NCI-H748 treated with DMSO at 0.1 percent for 48 hours (cell line): ENCODE results near the gene PRXL2B.
"Not testable (repeated sequence)": the region's sequence is repeated elsewhere in the genome, so short reads cannot be mapped to it uniquely, and the experiment has no call there.

Source experiments
- DNase-seq: peaks from one replicate; lab custom pipeline; 2025; lab: John Stamatoyannopoulos, UW

The PRXL2B gene

GRCh38 chr1:2551544-2551943 is 35.0 kb upstream of the PRXL2B start:
- not testable (repeated sequence) for DNase-seq

DNA sequence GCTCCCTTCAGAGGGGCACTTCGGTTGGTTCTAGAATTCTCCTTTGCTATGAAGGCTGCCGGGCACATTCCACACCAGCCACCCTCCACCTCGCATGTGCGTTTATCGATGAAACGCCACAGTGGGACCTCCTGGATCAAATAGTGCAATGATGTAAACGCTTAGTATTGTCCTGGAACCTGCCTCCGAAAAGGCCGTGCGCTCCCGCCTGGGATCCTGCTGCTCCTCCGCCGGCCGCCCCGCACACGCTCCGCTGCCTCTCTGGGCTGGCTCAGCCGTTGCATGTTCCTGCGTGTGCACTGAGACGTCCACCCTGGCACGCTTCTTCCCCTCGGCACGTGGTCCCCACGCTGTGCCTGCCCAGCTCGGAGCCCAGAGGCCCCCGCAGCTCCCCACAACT is 34.4 kb upstream of the PRXL2B start:
- no peak for DNase-seq

GRCh38 chr1:2553076-2553475 is 33.5 kb upstream of the PRXL2B start:
- DNase-seq = not testable (repeated sequence)

GRCh38 chr1:2553871-2554620 is 32.5 kb upstream of the PRXL2B start:
- no peak for DNase-seq

DNA sequence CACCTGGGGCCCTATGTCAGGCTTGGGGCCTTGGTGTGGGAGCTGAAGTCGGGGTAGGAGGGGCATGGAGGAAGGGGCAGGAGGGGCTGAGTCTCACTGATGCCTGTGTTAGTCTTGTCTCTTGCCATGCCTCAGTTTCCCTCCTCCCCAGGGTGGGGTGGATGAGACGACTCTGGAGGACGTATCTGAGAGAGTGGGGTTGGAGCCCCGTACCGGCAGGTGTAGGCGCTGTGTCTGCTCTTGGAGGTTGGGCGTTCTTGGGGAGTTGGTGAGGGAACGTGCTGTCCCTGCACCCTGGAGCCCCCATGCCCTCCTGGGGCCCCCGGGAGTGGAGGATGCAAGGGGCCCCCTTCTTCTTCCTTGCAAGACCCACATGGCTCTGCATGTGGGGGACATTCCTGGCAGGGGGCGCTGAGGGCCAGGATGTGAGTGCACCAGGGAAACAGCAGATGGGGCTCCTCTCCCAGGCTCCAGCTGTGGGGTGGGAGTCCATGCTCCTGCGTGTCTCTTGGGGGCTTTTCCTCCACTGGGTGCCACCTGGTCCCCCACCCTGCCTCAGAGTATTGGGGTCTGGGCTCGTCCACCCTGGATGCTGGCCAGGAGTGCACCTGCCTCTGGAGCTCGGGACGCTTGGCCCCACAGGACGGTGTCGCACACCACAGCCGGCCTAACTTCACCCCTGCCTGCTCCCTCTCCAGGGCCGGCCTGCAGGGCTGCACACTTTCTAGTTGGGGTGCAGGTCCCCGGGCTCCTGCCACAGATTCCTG is 31.8 kb upstream of the PRXL2B start:
- no peak for DNase-seq

- DNase-seq = no peak
These were observed 30.8 kb upstream of the PRXL2B start for GRCh38 chr1:2555634-2556276.

DNA sequence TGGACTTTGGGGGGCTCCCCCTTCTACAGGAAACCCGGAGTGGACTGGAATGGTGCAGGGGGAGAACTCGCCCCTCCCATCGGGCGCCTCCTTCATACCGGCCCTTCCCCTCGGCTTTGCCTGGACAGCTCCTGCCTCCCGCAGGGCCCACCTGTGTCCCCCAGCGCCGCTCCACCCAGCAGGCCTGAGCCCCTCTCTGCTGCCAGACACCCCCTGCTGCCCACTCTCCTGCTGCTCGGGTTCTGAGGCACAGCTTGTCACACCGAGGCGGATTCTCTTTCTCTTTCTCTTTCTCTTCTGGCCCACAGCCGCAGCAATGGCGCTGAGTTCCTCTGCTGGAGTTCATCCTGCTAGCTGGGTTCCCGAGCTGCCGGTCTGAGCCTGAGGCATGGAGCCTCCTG is 30.3 kb upstream of the PRXL2B start, which contains the start of gene TNFRSF14:
TSS of gene TNFRSF14 (plus strand) at position 95 of the 401 bp plus-strand sequence. CDS start at position 389, 294 bp downstream.
- no peak for DNase-seq

GRCh38 chr1:2556678-2557481 is 29.7 kb upstream of the PRXL2B start:
- no peak for DNase-seq

DNA sequence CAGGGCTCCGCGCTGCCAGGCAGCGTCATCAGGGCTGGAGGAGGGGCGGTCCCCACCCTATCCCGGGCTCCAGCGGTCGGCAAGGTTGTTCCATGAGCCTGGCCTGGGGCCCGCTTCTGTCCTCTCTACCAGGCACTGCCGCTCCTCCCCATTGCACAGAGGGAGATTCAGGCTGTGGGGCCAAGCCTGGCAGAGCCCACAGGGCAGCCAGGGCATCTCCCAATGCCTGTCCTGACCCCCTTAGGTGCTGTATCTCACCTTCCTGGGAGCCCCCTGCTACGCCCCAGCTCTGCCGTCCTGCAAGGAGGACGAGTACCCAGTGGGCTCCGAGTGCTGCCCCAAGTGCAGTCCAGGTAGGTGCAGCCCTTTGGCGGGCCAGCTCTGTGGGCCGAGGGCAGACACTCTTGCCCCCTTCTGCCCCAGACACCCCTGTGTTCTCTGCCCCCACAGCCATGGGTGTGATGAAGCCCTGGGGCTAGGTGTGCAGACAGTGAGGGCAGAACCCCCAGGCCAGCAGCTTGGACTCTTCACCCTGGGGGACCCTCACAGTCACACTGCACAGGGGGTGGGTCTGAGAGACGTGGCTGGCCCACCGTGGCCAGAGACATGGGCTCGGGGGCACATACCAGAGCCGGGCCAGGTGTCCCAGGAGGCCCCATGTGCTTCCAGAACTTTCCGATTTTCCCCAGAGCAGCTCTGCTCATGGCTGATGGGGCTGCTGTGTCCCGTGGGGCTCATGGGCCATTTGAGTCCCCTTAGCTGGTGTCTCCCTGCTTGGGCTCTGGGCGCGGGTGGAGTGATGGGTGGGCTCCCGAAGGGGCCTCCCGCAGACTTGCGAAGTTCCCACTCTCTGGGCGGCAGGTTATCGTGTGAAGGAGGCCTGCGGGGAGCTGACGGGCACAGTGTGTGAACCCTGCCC is 28.8 kb upstream of the PRXL2B start:
- DNase-seq = no peak

GRCh38 chr1:2558420-2558819 is 28.2 kb upstream of the PRXL2B start:
- DNase-seq = no peak

- DNase-seq = no peak
These were observed 27.7 kb upstream of the PRXL2B start for GRCh38 chr1:2558861-2559260.

GRCh38 chr1:2559509-2560298 is 26.9 kb upstream of the PRXL2B start:
- no peak for DNase-seq

DNA sequence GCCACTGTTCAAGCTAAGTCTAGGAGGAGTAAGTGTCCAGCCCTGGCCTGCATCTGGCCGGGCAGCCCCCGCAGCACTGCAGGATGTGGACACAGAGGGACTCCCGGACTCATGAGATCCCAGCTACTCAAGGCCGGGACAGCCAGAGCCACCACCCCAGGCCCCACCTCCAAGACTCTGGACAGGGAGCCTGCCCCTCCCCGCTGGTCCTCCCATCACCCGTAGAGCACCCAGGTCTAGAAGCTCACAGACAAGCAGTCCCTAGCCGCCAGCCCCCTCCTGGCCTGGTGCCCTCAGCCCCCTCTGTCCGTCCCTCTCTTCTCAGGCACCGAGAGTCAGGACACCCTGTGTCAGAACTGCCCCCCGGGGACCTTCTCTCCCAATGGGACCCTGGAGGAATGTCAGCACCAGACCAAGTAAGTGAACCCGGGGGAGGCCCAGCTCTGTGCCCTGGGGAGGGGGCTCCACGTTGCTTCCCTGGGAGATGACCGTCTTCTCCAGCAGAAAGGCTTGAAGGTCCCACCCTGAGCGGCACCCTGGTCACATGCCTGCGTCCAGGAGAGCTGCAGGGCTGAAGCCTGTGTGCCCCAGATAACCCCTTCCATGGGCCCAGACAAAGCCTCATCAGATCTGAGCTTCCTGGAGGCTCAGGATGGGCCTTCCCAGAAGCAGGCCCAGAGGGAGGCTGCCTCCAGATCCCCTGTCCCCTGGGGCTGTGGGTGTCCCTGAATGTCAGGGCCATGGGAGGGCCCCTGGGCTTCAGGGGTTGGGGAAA is 26.1 kb upstream of the PRXL2B start:
- no peak for DNase-seq

DNA sequence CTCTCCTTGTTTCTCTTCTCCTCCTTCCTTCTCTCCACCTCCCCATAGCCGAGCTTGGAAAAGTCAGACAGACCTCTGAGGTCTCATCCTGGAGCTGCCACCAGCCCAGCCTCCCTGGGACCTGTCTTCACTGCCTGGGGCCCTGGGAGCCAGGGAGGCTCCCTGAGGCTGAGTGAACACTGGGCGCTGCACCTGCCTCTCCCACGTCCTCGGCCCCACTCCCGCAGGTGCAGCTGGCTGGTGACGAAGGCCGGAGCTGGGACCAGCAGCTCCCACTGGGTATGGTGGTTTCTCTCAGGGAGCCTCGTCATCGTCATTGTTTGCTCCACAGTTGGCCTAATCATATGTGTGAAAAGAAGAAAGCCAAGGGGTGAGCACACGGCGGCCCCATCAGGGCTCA is 25.1 kb upstream of the PRXL2B start:
- DNase-seq = no peak

DNA sequence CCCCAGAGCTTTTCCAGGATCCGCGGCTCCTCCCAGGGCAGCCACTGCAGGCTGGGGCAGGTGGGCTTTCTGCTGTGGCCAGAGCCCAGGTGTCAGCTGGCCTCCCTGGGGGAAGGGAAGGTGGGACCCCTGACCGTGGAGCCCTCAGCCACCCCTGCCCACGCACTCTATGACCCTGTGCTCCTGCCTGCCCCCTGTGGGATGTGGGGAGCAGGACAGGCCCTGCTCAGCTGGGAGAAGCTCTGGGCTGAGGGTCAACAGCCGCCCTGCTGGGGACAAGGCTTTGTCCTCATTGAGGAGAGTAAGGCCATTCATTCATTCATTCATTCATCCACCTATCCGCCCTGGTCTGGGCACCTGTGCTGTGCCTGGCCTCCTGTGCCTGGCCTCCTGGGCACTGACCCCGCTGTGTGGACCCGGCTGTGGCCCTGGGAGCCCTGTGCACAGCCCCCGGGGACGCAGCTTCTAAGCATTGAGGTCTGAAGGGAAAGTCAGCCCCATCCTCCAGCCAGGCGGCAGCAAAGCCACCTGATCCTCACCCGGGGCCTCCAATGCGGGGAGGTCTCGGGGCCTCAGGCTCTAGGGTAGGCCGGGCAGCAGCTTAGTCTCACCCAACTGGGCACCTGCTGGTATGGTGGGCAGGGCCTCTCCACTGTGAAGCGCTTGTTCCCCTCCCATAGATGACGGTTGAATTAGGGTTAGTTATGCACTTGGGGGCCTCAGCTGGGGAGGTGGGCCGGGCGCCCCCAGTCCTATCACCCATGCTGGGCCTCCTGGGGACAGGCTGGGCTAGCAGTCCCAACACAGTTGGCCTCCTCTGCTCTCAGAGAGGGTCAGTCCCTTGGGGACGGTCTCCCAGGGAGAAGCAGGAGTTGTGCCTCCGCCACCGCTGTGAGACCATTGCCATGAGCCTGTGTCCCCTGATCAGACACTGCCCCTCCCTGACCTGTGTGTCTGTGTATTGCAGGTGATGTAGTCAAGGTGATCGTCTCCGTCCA is 24.4 kb upstream of the PRXL2B start:
- no peak for DNase-seq

DNA sequence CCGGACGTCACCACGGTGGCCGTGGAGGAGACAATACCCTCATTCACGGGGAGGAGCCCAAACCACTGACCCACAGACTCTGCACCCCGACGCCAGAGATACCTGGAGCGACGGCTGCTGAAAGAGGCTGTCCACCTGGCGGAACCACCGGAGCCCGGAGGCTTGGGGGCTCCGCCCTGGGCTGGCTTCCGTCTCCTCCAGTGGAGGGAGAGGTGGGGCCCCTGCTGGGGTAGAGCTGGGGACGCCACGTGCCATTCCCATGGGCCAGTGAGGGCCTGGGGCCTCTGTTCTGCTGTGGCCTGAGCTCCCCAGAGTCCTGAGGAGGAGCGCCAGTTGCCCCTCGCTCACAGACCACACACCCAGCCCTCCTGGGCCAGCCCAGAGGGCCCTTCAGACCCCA is 23.4 kb upstream of the PRXL2B start:
- no peak for DNase-seq

DNA sequence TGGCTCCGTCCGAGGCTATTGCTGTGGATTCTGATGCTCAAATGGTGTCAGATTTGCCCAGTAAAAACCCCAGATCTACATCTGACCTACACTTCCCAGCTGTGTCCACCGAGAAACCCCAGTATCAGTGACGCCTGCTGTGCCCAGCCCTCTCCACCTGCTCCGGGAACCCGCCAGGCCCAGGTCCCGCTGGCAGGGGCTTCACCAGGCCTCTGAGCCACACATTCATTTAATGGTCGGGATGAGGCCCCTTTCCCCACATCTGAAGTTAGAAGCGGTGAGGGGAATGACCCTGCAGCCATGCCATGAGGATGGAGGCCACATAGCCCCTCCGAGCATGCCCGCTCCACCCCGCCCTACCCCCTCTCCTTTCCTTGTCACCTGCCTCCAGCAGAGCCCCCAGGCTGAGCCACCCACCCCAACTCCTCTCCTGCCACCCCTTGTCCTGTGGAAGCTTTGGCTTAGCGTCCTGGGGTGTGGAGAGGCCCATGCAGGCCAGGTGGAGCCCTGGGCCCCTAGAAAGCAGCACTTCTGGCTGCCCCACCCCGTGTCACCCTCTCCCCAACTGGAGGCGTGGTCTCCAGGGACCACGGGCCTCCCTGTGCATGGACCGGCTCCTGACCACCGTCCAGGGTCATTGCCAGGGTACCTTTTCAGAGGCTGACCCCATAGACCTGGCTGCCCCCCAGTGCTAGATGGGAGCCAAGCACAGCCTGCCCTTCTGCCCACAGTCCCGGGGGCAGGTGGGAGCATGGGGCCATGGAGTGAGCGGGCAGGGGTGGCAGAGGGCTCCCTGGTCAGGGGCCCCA is 22.4 kb upstream of the PRXL2B start:
- DNase-seq = no peak
